Astrocyte (in vitro differentiated cells and primary cell): ENCODE results near the gene EXOC1L.

ENCODE experiments used
- EZH2 ChIP-seq: IDR thresholded peaks from 2 replicates; pipeline ENCODE4 v1.6.1; 2012; ENCODE audit warnings: mild to moderate bottlenecking, low read length, inconsistent platforms; ENCODE audit not compliant: insufficient read depth
- TF ChIP-seq, protein P1 (sequence below): IDR thresholded peaks from 2 replicates; pipeline ENCODE4 v1.5.1; 2011; ENCODE audit warnings: low read depth, mild to moderate bottlenecking, inconsistent platforms, low read length, moderate library complexity; ENCODE audit not compliant: insufficient read depth

- TF ChIP-seq, protein P1, sequence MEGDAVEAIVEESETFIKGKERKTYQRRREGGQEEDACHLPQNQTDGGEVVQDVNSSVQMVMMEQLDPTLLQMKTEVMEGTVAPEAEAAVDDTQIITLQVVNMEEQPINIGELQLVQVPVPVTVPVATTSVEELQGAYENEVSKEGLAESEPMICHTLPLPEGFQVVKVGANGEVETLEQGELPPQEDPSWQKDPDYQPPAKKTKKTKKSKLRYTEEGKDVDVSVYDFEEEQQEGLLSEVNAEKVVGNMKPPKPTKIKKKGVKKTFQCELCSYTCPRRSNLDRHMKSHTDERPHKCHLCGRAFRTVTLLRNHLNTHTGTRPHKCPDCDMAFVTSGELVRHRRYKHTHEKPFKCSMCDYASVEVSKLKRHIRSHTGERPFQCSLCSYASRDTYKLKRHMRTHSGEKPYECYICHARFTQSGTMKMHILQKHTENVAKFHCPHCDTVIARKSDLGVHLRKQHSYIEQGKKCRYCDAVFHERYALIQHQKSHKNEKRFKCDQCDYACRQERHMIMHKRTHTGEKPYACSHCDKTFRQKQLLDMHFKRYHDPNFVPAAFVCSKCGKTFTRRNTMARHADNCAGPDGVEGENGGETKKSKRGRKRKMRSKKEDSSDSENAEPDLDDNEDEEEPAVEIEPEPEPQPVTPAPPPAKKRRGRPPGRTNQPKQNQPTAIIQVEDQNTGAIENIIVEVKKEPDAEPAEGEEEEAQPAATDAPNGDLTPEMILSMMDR = no peak
- no peak for TF ChIP-seq EZH2
Measured at GRCh38 chr4:55837903-55838302, 18.3 kb downstream of the EXOC1L start.
